ENCODE measurements around the gene PDE6G. TPM values are rescaled to one million over a fixed set of nuclear protein-coding genes. Genes with fewer than 3 reads are reported as not detected.
A peak's percentile ranks its signal among the peaks of the same experiment; 100 is the strongest.

Gene PDE6G
- total and polyA plus RNA-seq, 2 of the 13 experiments (the other 11 are each of a cell fraction or from before 2014, with no cell fraction given): 1.4 to 6.7 TPM

- Histone ChIP-seq H3K9me3 (ENCODE audit: low read length) (no peaks in the 10 kb centered on the region), H3K27ac (ENCODE audit: extremely low read length, insufficient read depth, low read length) (no peak overlapping the region), H3K27me3 (ENCODE audit: control insufficient read depth in 1 of 2, insufficient read depth in 2 of 2, low read length in 2 of 2) (no peaks in the 10 kb centered on the region; a peak in 2 of 5 replicates), H3K79me2 (ENCODE audit: insufficient read depth, low read length) (peaks cover 28% of the 10 kb centered on the region), H4K20me1 (ENCODE audit: insufficient read depth, low read length) (no peaks in the 10 kb centered on the region), H3K9ac (ENCODE audit: insufficient read depth, low read depth, low read length) (no peak overlapping the region), H3K4me1 (ENCODE audit: insufficient read depth, low read length) (peaks cover 17% of the 10 kb centered on the region), H3K36me3 (replicated peaks in 1 of 2; ENCODE audit: control insufficient read depth in 1 of 2, insufficient read depth in 2 of 2, low read length in 2 of 2) (peaks cover 53 to 72% of the 10 kb centered on the region in 2 experiments; a peak in 4 of 5 replicates), H2AFZ (ENCODE audit: low read length) (no peak overlapping the region), H3K4me2 (ENCODE audit: low read depth, low read length) (no peak overlapping the region), H3K4me3 (replicated peaks in 1 of 3; ENCODE audit: insufficient read depth in 1 of 3, low read depth in 2 of 3, low read length in 3 of 3) (no peak overlapping the region)
- no peak for DNase-seq (ENCODE audit: low spot score)
- intact Hi-C loops (cut with micrococcal nuclease; ENCODE audit: unreplicated experiment): no loop called here
- no peak for FAIRE-seq
- ChIA-PET POLR2A (interaction anchor here (1.8 kb wide), 1 partner anchor 15 kb away, joined by 6 read pairs; the partner anchor contains the start of gene MRPL12), CTCF (ENCODE audit: low intra/inter-chr PET ratio, low total read pairs) (no interaction called here)
- 97% methylated on average over 36 of the region's 41 CpGs for WGBS (ENCODE audit: low lambda C conversion rate)
- in situ Hi-C loops (cut with HindIII; ENCODE audit: extremely low pct_ligation_motif_present, low pct_unique_long_range_greater_than_20kb): no loop called here
- no TSS peak for BruUV-seq (replicated peaks)
- ATAC-seq: no peak
- TF ChIP-seq GABPB1 (CRISPR knock-in tag; IDR thresholded peaks at IDR 0.05) (peak; percentile 12; the same call in 1 of the 2 replicates), NR2F6 (IDR thresholded peaks at IDR 0.05) (no peak), NR2F6 (CRISPR knock-in tag; IDR thresholded peaks at IDR 0.05) (no peak), RBFOX2 (IDR thresholded peaks at IDR 0.05; ENCODE audit: low read depth, low read length) (peak; percentile 71), AGO2 (optimal IDR thresholded peaks at IDR 0.05; ENCODE audit: low read depth, low read length) (peak; percentile 74), AGO1 (IDR thresholded peaks at IDR 0.05; ENCODE audit: low read depth, low read length, poor library complexity, severe bottlenecking) (peak; percentile 26)
- TF ChIP-seq, protein P1, sequence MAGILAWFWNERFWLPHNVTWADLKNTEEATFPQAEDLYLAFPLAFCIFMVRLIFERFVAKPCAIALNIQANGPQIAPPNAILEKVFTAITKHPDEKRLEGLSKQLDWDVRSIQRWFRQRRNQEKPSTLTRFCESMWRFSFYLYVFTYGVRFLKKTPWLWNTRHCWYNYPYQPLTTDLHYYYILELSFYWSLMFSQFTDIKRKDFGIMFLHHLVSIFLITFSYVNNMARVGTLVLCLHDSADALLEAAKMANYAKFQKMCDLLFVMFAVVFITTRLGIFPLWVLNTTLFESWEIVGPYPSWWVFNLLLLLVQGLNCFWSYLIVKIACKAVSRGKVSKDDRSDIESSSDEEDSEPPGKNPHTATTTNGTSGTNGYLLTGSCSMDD (CRISPR knock-in tag; IDR thresholded peaks at IDR 0.05): no peak
Observed at GRCh38 chr17:81687770-81688541, 31.6 kb upstream of the PDE6G start.
